Muscle layer of duodenum (tissue), 2 donors: ENCODE measurements around the gene NFE2L2.
"Not testable (repeated sequence)": the region's sequence is repeated elsewhere in the genome, so short reads cannot be mapped to it uniquely, and the experiment has no call there.

Experiments
- H3K27ac ChIP-seq: one replicate; pipeline ENCODE4 v1.7.0; 2013; ENCODE audit warnings: mild to moderate bottlenecking, low read length
- H3K27me3 ChIP-seq: one replicate; pipeline ENCODE4 v1.7.0; 2013; ENCODE audit warnings: low read depth, mild to moderate bottlenecking, control low read depth, low read length
- H3K36me3 ChIP-seq, 2 donors: one replicate each; pipeline ENCODE4 v1.7.0; 2013; ENCODE audit warnings: low read length in 2 of 2, control low read depth in 1 of 2, mild to moderate bottlenecking in 1 of 2; ENCODE audit not compliant: insufficient read depth in 2 of 2, control insufficient read depth in 1 of 2
- H3K4me1 ChIP-seq, 2 donors: one replicate each; pipeline ENCODE4 v1.7.0; 2013; ENCODE audit warnings: low read length in 2 of 2, mild to moderate bottlenecking in 2 of 2, control low read depth in 1 of 2, moderate library complexity in 1 of 2; ENCODE audit not compliant: insufficient read depth in 2 of 2, control insufficient read depth in 1 of 2
- H3K4me3 ChIP-seq, 2 donors: one replicate each; pipeline ENCODE4 v1.7.0; 2013; ENCODE audit warnings: low read length in 2 of 2, low read depth in 1 of 2, mild to moderate bottlenecking in 1 of 2
- H3K9me3 ChIP-seq, 2 donors: one replicate each; pipeline ENCODE4 v1.7.0; 2013; ENCODE audit warnings: low read length in 2 of 2, control low read depth in 1 of 2, mild to moderate bottlenecking in 1 of 2; ENCODE audit not compliant: control insufficient read depth in 1 of 2
- donor health status: healthy.

NFE2L2 gene

GRCh38 chr2:177211576-177212105, 52.9 kb downstream of the NFE2L2 start:
- Histone ChIP-seq H3K27ac (peak overlapping the region; percentile 97), H3K9me3 (no peaks in the 10 kb centered on the region), H3K27me3 (no peaks in the 10 kb centered on the region), H3K4me3 (peak overlapping the region; percentile 52 to 83), H3K36me3 (peaks cover 16% of the 10 kb centered on the region in 2 donors), H3K4me1 (peaks cover 9 to 33% of the 10 kb centered on the region in 2 donors)

GRCh38 chr2:177211169-177211568, 53.4 kb downstream of the NFE2L2 start:
- H3K27ac ChIP-seq: peak overlapping the region; percentile 97
- H3K9me3 ChIP-seq: no peaks in the 10 kb centered on the region
- H3K4me3 ChIP-seq: peak overlapping the region; percentile 52 to 83
- peaks cover 7 to 28% of the 10 kb centered on the region in 2 donors for H3K4me1 ChIP-seq
- H3K36me3 ChIP-seq: peaks cover 11% of the 10 kb centered on the region in 2 donors
- H3K27me3 ChIP-seq: no peaks in the 10 kb centered on the region

GRCh38 chr2:177207101-177207500, 57.4 kb downstream of the NFE2L2 start:
- H3K36me3 ChIP-seq: peaks cover 0 to 3% of the 10 kb centered on the region in 2 donors
- H3K4me3 ChIP-seq: no peak overlapping the region
- no peaks in the 10 kb centered on the region for H3K27me3 ChIP-seq
- no peaks in the 10 kb centered on the region for H3K9me3 ChIP-seq
- peaks cover 6 to 7% of the 10 kb centered on the region in 2 donors for H3K4me1 ChIP-seq
- H3K27ac ChIP-seq: no peak overlapping the region

GRCh38 chr2:177204417-177204816, 60.1 kb downstream of the NFE2L2 start:
- no peaks in the 10 kb centered on the region for H3K27me3 ChIP-seq
- H3K36me3 ChIP-seq: no peaks in the 10 kb centered on the region
- H3K27ac ChIP-seq: no peak overlapping the region
- no peak overlapping the region for H3K4me3 ChIP-seq
- peaks cover 0 to 5% of the 10 kb centered on the region in 2 donors for H3K4me1 ChIP-seq
- H3K9me3 ChIP-seq: no peaks in the 10 kb centered on the region

GRCh38 chr2:177201919-177202346, 62.6 kb downstream of the NFE2L2 start:
- no peaks in the 10 kb centered on the region for H3K36me3 ChIP-seq
- peaks cover 0 to 5% of the 10 kb centered on the region in 2 donors for H3K4me1 ChIP-seq
- H3K9me3 ChIP-seq: no peaks in the 10 kb centered on the region
- H3K27me3 ChIP-seq: no peaks in the 10 kb centered on the region
- H3K27ac ChIP-seq: no peak overlapping the region
- H3K4me3 ChIP-seq: no peak overlapping the region

- H3K27me3 ChIP-seq, H3K9me3 ChIP-seq, H3K36me3 ChIP-seq, H3K4me3 ChIP-seq, H3K4me1 ChIP-seq, H3K27ac ChIP-seq: not testable (repeated sequence)
Observed at GRCh38 chr2:177200419-177200818, 64.1 kb downstream of the NFE2L2 start.

GRCh38 chr2:177195194-177195593, 69.3 kb downstream of the NFE2L2 start:
- no peak overlapping the region for H3K27ac ChIP-seq
- H3K4me1 ChIP-seq: no peaks in the 10 kb centered on the region
- no peaks in the 10 kb centered on the region for H3K36me3 ChIP-seq
- H3K4me3 ChIP-seq: no peak overlapping the region
- no peaks in the 10 kb centered on the region for H3K9me3 ChIP-seq
- no peaks in the 10 kb centered on the region for H3K27me3 ChIP-seq

GRCh38 chr2:177193240-177193639, 71.3 kb downstream of the NFE2L2 start:
- Histone ChIP-seq H3K27me3 (no peaks in the 10 kb centered on the region), H3K36me3 (no peaks in the 10 kb centered on the region), H3K4me1 (no peaks in the 10 kb centered on the region), H3K27ac (no peak overlapping the region), H3K9me3 (no peaks in the 10 kb centered on the region), H3K4me3 (no peak overlapping the region)

GRCh38 chr2:177192788-177193187, 71.7 kb downstream of the NFE2L2 start:
- Histone ChIP-seq H3K36me3 (no peaks in the 10 kb centered on the region), H3K4me1 (no peaks in the 10 kb centered on the region), H3K4me3 (no peak overlapping the region), H3K9me3 (no peaks in the 10 kb centered on the region), H3K27ac (no peak overlapping the region), H3K27me3 (no peaks in the 10 kb centered on the region)

GRCh38 chr2:177190941-177191340, 73.6 kb downstream of the NFE2L2 start:
- Histone ChIP-seq H3K4me1 (no peaks in the 10 kb centered on the region), H3K4me3 (no peak overlapping the region), H3K36me3 (no peaks in the 10 kb centered on the region), H3K27ac (no peak overlapping the region), H3K9me3 (no peaks in the 10 kb centered on the region), H3K27me3 (no peaks in the 10 kb centered on the region)

GRCh38 chr2:177188482-177189469, 75.8 kb downstream of the NFE2L2 start:
- H3K27ac ChIP-seq: no peak overlapping the region
- no peaks in the 10 kb centered on the region for H3K36me3 ChIP-seq
- H3K4me3 ChIP-seq: no peak overlapping the region
- no peaks in the 10 kb centered on the region for H3K9me3 ChIP-seq
- no peaks in the 10 kb centered on the region for H3K4me1 ChIP-seq
- H3K27me3 ChIP-seq: no peaks in the 10 kb centered on the region
